Glomerular endothelial cell (primary cell): ENCODE measurements around the gene ATRN. TPM values are rescaled to one million over a fixed set of nuclear protein-coding genes. Genes with fewer than 3 reads are reported as not detected.
A peak's percentile ranks its signal among the peaks of the same experiment; 100 is the strongest.
"Not testable (repeated sequence)": the region's sequence is repeated elsewhere in the genome, so short reads cannot be mapped to it uniquely, and the experiment has no call there.

ENCODE experiments used
- DNase-seq: peaks from one replicate; pipeline ENCODE4 v3.0.0-alpha.2; 2011; ENCODE audit warnings: low read depth, low spot score; ENCODE audit errors: extremely low read depth
- total RNA-seq: library from RNA; depleted of rRNA; stranded (reverse); fragments of >200 nt; gene quantifications from 2 replicates; pipeline ENCODE4 v1.2.3, GENCODE V29; 2015

Gene ATRN
- total RNA-seq, 1 donor from 2014 or later = 43.6 TPM

- no peak for DNase-seq
Measured at GRCh38 chr20:3560578-3560977, 89.8 kb downstream of the ATRN start.

GRCh38 chr20:3563133-3563532 is 92.3 kb downstream of the ATRN start:
- DNase-seq = no peak

- DNase-seq = peak; percentile 29
Measured at GRCh38 chr20:3563548-3564177, 92.8 kb downstream of the ATRN start.

- DNase-seq = no peak
Measured at GRCh38 chr20:3565851-3566250, 95.0 kb downstream of the ATRN start.

GRCh38 chr20:3572151-3572550 is 101.3 kb downstream of the ATRN start:
- no peak for DNase-seq

- DNase-seq = no peak
Measured at GRCh38 chr20:3576363-3576762, 105.5 kb downstream of the ATRN start.

GRCh38 chr20:3577366-3577765 is 106.5 kb downstream of the ATRN start:
- no peak for DNase-seq

- DNase-seq = no peak
Measured at GRCh38 chr20:3580412-3580811, 109.6 kb downstream of the ATRN start.

- no peak for DNase-seq
Measured at GRCh38 chr20:3583765-3584164, 112.9 kb downstream of the ATRN start.

GRCh38 chr20:3586093-3586492 is 115.3 kb downstream of the ATRN start:
- no peak for DNase-seq

- no peak for DNase-seq
Measured at GRCh38 chr20:3590164-3590563, 119.3 kb downstream of the ATRN start.

- DNase-seq = no peak
Measured at GRCh38 chr20:3592931-3593330, 122.1 kb downstream of the ATRN start.

GRCh38 chr20:3595541-3595940 is 124.7 kb downstream of the ATRN start:
- no peak for DNase-seq

- no peak for DNase-seq
Measured at GRCh38 chr20:3603108-3603507, 132.3 kb downstream of the ATRN start.

GRCh38 chr20:3605386-3605886 is 134.6 kb downstream of the ATRN start:
- DNase-seq = not testable (repeated sequence)

GRCh38 chr20:3606021-3606420 is 135.2 kb downstream of the ATRN start:
- DNase-seq = no peak

GRCh38 chr20:3611901-3612300 is 141.1 kb downstream of the ATRN start:
- DNase-seq = no peak

GRCh38 chr20:3612795-3613572 is 142.2 kb downstream of the ATRN start:
- no peak for DNase-seq

GRCh38 chr20:3613821-3614440 is 143.1 kb downstream of the ATRN start:
- no peak for DNase-seq

- DNase-seq = no peak
Measured at GRCh38 chr20:3614466-3614865, 143.6 kb downstream of the ATRN start.

GRCh38 chr20:3615171-3615840 is 144.5 kb downstream of the ATRN start:
- DNase-seq = not testable (repeated sequence)
